ENCODE data around the gene ADCY2.

ADCY2 gene

DNA sequence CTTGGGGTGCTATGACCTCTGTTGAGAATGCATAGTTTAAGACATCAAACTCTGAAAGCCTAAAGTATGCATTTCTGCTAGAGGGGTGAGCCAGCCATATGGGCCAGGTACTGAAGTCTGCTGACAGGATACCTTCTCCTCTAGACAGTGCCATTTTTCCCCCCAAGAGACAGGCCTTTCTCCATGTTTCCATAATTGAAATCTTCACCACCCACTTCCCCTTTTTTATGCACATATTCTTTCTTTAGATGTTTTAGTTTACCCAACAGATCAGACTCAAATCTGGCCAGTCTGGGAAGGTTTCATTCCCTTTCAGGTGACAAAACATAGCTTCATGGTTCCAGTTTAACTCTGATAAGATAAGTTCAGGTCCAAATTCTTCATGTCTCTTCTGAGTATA lies 212.8 kb downstream of the ADCY2 start:
- DNase-seq = no peak

DNA sequence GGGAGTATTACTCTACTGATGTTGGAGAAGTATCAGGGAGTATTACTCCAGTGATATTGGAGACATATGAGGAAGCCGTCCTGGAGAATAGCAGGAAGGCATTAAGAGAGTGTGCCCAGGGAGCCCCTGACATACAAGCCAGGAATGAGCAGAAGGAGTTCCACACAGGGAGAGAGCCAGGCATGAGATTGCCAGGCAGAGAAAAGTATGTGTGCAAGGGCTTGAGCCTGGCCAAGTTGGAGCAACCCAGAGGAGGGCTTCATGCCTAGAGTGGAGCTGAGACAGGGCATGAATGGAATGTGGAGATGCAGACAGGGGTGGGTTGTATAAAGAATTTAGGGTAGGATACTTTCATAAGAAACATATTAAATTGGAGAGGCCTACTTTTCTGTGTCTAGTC lies 213.8 kb downstream of the ADCY2 start:
- DNase-seq = no peak

DNA sequence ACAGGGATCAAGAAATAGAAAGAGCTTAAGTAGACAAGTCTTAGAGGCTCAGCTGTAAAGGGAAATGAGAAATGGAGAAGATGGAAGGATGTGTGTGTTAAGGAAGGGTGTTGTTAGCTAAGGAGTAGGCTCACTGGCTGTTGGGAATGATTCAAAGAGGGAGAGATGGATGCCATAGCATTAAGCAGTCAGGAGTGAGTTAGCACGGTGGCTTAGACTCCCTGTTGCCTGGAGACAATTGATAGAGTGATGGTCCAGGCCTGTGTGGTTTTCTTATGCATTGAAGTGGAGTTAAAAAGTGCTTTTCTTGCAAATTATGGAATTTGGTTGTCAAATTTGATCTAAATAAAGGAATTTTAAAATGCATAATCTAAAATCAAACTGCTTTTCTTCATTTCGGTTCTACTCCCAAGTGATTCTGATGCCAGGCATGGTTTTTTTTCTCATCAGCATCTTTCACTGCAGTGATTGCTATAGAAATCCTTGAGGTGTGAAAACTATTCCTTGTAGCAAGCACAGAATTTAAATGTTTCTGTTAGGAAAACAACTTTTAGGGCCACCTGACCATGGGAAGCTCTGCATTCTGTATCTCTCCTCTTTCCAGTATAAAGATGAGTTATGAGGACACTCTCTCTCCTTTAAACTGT lies 214.7 kb downstream of the ADCY2 start:
- DNase-seq = no peak

DNA sequence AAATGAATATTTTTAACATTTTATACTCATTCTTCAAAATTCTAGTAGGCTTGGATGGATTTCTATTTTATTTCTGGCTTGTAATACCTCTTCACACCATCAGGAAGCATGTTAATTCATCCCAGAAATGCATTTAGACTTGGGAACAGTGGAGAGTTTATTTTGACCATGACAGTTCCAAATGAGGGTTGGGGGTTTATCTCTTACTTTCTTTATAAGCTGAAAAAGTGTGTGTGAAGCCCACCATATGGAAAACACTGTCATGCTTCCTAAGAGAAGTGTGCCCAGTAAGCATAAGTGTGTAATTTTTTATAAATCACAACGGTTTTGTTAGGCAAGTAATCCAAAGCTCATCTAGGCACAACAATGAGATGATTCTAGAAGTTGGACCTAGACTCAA lies 215.6 kb downstream of the ADCY2 start:
- DNase-seq = no peak

DNA sequence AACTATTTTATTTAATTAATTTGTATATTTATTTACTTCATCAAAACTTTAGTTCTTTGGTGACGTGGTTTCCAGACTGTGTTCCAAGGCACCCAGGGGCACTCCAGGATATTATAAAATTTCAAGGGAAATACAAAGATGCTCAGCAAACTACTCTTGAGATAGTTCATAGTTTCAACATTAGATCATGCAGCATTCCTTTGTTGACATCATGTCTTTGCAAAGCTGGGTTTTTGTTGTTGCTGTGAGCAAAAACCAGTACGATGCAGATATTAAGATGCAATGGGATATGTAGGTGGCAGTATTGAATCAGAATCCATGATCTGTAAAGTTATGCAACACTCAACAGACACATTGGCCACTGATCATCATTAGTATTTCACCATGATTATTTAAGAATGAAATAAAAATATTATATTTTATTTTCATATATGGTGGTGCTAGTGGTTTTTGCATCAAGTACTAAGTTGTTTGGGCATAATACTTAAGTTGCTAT lies 219.7 kb downstream of the ADCY2 start:
- DNase-seq = no peak

DNA sequence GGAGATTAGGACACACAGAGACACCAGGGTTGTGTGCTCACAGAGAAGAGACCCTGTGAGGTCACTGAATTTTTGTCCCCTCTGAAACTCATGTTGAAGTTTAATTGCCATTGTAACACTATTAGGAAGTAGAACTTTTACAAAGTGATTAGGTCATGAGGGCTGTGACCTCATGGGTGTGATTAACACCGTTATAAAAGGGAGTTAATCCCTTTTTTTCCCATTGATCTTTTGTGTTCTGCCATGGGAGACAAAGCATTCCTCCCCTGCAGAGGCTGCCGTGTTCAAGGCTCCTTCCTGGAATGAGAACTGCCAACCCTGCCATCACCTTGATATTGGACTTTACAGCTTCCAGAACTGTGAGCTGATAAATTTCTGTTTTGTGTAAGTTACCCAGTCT lies 221.0 kb downstream of the ADCY2 start:
- no peak for DNase-seq

DNA sequence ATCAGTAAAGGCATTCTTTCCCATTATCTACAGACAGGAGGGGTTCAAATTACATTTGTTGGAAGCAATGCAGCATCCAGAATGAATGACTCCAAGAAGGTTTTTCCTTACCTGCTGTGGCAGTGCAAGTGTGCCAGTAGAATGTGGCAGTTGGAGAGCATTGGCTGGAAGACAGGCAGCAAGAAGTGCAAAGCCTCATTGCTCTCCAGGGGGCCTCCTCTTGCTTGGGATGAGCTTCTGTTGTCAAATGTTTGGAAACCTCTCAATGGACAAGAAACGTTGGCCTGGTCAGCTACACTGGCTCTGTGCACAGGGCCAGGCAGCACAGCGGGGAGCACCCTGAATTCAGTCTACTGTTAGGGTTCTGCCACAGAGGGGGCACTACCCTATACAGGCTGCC lies 226.6 kb downstream of the ADCY2 start:
- DNase-seq = no peak

DNA sequence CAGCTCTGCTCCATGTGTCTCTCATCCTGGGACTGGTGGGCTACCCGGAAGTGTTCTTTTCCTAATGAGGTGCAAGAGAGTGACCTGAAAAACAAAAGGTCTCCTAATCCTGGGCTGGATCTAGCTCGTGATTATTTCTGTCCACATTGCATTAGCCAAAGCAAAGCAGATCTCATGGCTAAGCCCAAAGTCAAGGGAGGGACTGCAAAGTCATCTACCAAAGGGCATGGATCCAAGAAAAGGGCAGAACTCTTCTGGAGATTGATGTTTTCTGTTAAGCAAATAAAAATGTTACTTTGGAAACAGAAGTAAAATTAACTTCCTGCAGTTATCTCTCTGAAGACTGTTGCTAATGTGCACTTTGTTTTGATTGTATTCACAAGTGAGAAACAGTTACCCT lies 229.8 kb downstream of the ADCY2 start:
- no peak for DNase-seq

- no peak for DNase-seq
Measured at GRCh38 chr5:7628248-7628647, 232.3 kb downstream of the ADCY2 start.

DNA sequence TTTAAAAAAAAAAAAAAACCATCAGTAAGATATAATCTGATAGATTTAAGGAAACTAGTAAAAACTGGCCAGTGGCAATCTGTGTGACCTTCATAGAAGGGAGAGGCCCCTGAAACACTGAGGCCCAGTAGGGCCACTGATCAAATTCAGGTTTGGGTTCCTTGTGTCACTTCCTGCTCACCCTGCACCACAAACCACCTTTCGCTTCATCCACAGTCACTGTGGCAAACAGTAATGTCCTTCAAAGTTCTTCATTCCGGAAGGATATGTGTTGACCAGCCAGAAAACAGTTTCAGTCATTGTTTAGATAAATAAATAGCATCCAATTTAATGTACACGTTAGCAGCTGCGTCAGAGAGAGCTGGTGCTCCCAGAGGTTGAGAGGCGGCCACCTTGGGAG lies 232.9 kb downstream of the ADCY2 start:
- no peak for DNase-seq

DNA sequence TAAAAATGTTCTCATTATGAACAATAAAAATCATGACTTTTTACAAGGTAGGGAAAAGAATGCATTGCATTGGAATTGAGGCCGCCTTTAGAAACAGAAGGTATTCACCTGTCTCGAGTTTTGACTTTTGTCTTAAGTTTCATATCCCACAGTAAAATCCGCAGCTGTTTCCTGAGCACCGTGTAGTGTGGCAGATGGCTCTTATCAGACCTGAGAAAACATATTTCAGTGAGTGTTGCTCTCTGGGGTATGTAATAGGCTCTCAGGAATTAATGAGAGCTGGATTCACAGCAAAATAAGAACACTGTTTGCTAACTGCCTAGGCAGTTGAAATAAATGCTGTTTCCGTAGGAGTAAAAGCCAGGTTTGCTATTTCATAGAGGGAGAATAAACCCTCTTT lies 233.6 kb downstream of the ADCY2 start:
- DNase-seq = no peak

DNA sequence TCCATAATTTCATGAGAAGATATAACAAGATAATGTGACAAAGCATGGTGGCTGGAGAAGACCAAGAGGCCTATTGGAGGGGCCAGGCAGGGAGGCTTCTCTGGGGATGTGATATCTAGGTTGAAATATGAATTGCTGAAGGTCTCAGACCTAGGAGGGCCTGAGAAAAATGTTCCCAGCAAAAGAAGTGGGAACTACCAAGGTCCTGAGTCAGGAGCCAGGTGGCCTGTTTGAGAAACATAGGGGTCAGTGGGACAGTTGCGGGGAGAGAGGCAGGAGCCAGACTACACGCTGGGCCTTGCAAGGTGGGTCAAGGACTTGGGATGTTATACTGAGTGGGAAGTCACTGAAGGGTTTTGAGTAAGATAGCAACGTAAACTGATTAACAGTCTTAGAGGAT lies 238.9 kb downstream of the ADCY2 start:
- no peak for DNase-seq

- DNase-seq = no peak
Measured at GRCh38 chr5:7638456-7638855, 242.5 kb downstream of the ADCY2 start.

DNA sequence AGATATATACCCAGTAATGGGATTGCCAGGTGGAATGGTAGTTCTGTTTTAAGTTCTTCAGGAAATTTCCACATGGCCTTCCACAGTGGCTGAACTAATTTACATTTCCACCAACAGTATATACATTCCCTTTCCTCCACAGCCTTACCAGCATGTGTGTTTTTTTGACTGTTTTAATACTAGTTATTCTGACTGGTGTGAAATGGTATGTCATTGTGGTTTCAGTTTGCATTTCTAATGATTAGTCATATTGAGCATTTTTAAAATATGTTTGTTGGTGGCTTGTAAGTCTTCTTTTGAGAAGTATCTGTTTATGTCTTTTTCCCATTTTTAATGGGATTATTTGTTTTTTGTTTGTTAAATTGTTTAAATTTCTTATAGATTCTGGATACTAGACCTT lies 246.1 kb downstream of the ADCY2 start:
- no peak for DNase-seq

GRCh38 chr5:7644723-7645122 lies 248.8 kb downstream of the ADCY2 start:
- no peak for DNase-seq

DNA sequence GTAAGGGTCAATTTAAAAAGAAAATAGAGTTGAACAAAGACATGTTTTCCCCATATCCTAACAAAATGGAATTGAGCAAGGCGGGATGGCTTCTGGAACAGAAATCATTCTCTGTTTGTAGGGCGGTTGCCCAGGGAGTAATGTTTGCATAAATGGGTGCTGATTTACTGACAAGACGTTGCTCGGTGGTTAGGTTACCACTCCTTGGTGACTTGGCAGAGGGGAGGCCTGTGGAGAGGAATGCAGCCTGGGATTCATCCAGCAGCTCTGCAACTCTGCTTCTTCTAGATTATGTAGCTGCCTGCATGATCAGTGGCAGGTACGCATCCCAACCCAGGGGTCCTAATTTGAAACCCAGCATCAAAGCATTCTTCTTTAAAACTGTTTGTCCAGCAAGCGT lies 254.8 kb downstream of the ADCY2 start:
- DNase-seq = no peak

GRCh38 chr5:7653046-7653445 lies 257.1 kb downstream of the ADCY2 start:
- DNase-seq = no peak

DNA sequence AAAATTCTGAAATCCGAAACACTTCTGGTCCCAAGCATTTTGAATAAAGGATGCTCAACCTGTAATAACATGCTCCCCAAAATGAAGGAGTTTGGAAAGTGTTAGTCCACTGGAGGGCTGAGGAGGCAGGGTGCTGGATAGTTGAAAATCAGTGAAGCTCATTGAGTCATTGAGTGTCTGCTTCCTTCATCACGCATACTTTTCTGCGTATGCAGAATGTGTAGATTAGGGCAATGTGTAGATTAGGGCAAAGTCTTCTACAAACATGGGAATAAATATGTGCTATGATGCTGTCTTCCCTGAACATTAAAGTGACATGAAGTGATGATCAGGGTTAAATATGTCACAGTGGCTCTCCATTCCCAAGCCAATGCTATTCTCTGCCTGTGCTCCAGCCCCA lies 261.2 kb downstream of the ADCY2 start:
- no peak for DNase-seq

GRCh38 chr5:7659420-7659819 lies 263.5 kb downstream of the ADCY2 start:
- no peak for DNase-seq

- no peak for DNase-seq
Measured at GRCh38 chr5:7662289-7662688, 266.4 kb downstream of the ADCY2 start.

- DNase-seq = no peak
Measured at GRCh38 chr5:7663808-7664207, 267.9 kb downstream of the ADCY2 start.

DNA sequence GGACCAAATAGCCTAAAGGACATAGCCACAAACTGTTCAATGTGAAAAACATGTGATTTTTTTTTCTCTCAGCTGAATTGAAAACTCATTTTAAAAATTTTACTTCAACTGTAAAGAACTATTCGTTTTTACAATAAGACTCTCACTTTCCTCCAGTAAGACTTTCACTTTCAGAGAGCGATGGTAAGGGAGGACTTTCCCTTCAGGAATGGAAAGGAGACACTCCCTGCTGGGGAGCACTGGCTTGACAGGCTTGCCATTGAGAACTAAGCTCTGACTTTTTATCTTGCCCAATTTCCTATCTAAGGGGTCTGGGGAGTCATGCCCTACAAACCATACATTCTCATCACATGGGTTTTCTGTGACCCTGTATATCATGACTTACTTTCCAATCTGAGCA lies 268.3 kb downstream of the ADCY2 start:
- DNase-seq = no peak

DNA sequence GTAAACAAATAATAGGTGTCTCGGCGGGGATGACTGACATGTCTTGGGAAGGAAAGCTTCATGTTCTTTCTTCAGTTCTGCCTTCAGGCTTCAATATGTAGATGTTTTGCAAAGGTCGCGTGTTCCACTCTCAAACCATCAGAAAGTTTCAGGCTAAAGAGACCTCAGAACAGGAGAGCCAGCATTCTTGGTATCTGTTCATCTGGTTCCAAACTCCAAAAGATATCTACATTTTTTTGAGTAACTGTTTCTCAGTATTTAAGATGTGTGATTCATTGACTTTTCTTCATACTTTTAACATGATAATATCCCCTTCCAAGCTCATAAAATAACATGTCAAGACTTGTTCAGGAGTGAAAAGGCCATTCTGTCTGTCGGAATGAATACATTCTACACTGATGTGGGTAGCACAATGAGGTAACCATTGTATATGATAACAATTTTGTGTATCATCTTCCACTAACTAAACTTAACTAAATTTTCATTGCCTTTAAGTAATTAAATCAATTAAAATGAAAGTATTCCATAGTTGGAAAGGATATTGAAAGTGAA lies 271.4 kb downstream of the ADCY2 start:
- DNase-seq = no peak

GRCh38 chr5:7668161-7668560 lies 272.2 kb downstream of the ADCY2 start:
- no peak for DNase-seq

- no peak for DNase-seq
Measured at GRCh38 chr5:7668627-7669026, 272.7 kb downstream of the ADCY2 start.
